DMS153 treated with DMSO at 0.1 percent for 48 hours (cell line): ENCODE measurements around the gene SMAD1.
"Not testable (repeated sequence)": the region's sequence is repeated elsewhere in the genome, so short reads cannot be mapped to it uniquely, and the experiment has no call there.

ENCODE experiments used
- DNase-seq: peaks from one replicate; lab custom pipeline; 2025; ENCODE audit not compliant: unreplicated experiment; lab: John Stamatoyannopoulos, UW

SMAD1 gene

DNA sequence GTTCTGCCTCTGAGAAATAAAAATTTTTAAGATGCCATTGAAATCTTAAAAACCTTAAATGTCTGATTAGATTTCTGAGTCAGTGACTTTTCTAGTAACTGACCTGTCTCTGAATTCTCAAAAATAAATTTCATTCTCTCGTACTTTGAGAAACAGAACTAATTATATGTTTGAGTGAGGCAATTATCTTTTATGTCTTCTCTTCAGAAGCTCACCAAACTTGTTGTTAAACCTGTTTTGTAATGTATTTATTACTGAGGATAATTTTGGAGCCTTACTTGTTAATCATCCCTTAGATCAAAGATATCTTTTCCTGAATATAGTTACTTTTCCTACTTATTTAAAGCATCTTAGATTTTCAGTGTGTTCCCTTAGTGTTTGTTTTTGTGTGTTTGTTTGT lies 73.0 kb downstream of the SMAD1 start:
- DNase-seq, result no peak

- peak; percentile 24 for DNase-seq
Observed at GRCh38 chr4:145557720-145558119, 76.1 kb downstream of the SMAD1 start.

DNA sequence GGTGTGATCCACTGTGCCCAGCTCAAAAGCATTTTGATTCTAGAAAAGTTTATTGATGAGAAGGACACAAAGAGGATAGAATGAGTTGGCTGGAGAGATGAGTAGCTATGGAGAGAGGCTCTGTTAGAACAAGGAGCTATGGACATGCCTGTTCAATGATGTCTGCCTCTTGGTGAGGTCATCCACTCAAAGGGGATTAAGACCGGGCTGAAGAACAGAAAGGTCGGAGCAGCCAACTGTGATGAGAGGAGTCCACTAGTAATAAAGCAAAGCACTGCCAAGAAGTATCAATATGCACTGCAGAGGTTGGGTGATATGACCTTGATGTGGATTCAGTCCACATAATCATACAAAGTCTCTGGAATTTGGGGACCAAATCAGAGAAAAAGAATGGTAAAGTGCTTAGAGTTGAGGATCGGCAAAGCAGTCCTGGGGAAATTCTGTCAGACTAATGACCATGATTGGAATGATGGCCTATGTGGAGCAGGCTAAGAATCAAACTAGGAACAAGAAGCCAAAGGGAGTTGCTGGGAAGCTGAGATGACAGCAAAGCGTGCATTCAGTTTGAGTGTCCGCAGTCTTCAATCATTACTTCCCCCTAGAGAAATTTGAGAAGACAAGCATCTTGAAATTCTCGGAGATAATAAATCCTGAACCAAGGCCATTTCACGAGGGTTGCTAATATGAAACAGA lies 81.8 kb downstream of the SMAD1 start:
- no peak for DNase-seq

DNA sequence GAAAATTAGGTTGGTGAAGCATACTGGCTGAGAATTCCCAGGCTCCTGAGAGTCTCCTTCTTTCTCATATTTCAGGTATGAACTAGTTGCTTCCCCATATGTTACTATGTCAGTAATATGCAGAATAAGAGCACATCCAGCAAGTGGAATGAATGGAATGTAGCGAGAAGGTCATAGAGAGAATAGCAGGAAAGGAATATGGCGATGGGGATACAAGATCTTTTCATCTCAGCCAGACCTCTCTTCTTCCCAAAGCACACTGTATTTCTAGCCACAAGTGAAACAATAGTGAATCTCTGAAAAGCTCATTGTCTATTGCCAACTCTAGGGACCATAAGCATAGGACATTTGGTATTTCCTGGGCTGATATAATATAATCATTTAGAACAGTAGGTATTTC lies 82.9 kb downstream of the SMAD1 start:
- DNase-seq, result no peak

DNA sequence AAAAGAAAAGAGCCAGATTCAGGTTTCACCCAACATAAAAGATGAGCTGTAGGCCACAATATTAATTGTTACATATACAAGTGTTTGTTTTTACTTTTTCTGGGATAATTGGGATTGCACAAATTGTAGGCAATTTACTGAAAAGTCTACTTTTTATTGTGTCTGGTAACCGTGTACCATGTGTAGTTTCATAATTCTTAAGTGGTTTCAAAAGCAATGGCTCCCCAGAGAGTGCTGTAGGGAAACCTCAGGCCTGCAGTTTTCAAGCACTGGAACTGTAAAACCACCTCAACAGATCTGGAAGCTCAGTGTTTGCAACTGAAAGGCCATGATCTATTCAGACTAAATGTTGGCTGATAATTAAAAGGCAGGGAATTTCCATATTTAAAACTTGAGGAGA lies 83.7 kb downstream of the SMAD1 start:
- no peak for DNase-seq

DNA sequence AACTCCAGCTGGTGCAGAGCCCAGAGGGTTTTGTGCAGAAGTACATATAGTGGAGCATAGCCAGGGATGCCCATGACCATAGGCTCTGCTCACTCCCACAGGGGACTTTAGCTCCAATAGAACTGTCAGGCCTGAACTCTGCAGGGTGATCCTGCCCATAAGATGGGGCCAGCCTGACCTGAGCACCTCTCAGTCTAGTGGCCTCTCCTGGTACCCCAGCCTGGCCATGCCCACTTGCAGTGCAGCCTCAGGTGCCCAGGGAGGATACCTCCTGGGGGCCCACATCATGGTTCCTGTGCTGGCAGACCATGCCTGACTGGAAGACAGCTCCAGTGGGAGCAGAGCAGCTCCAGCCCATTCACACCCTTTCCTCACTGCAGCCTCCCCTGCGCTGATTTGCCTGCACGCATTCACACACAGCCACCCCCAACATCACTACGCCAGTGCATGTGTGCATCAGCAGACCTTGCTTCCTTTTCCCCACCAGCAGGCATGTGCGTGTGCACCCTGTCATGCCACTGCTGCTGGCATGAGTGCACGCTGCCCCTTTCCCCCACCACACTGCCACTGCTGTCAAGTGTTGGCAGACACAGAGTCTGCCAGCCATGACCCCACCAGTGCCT lies 84.5 kb downstream of the SMAD1 start:
- no peak for DNase-seq

DNA sequence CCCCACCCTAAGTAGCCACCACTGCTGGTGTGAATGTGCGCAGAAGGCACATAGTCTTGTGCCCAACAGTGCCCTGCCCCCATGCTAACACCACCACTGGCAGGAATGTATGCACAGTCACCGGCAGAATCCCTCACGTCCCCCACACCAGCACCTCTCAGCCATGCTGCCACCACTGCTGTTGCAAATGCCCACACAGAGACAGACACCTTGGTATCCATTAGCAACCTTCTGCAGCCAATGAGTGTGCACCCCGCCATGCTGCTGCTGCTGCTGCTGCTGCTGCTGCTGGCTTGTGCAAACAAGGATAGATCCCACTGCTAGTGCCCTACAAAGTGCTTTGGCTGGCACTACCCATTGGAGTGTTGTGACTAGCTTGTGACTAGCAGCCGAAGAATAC lies 85.1 kb downstream of the SMAD1 start:
- DNase-seq, result no peak

DNA sequence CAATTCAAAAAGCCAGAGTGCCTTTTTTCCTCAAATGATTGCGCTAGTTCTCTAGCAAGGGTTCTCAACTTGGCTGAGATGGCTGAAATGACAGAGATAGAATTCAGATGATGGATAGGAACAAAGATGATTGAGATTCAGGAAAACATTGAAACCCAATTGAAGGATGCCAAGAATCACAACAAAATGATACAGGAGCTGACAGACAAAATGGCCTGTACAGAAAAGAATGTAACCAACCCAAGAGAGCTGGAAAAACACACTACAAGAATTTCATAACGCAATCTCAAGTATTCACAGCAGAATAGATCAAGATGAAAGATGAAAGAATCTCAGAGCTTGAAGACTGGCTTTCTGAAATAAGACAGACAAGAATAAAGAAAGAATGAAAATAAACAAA lies 85.9 kb downstream of the SMAD1 start:
- no peak for DNase-seq

GRCh38 chr4:145574546-145574945 lies 92.9 kb downstream of the SMAD1 start:
- DNase-seq, result not testable (repeated sequence)

GRCh38 chr4:145580906-145581305 lies 99.3 kb downstream of the SMAD1 start:
- DNase-seq, result no peak

- no peak for DNase-seq
Observed at GRCh38 chr4:145583191-145584055, 101.8 kb downstream of the SMAD1 start.

GRCh38 chr4:145587088-145587754 lies 105.6 kb downstream of the SMAD1 start:
- DNase-seq, result no peak

- not testable (repeated sequence) for DNase-seq
Observed at GRCh38 chr4:145589381-145589780, 107.7 kb downstream of the SMAD1 start.

- DNase-seq, result no peak
Observed at GRCh38 chr4:145589916-145590702, 108.5 kb downstream of the SMAD1 start.

GRCh38 chr4:145602129-145602760 lies 120.6 kb downstream of the SMAD1 start:
- no peak for DNase-seq

DNA sequence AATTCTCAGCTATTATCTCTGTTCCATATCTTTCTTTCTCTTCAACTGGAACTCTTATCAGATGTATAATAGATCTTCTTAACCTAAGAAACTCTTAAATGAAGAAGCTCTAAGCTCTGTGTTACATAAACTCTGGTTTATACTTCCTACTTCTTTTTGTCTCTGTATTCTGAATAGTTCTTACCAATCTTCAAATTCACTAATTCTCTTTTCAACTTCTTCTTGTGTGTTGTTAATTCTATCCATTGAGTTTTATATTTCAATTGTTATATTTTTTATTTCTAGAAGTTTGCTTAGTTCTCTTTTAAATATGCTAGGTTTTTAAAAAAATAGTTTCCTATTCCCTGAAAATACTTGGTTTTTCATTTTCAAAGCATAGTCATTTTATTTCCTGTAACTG lies 124.3 kb downstream of the SMAD1 start:
- DNase-seq, result no peak
